DMS153 (cell line): ENCODE results near the gene CEP131.
"Not testable (repeated sequence)": the region's sequence is repeated elsewhere in the genome, so short reads cannot be mapped to it uniquely, and the experiment has no call there.

Source experiments
- DNase-seq: peaks from one replicate; lab custom pipeline; 2025; lab: John Stamatoyannopoulos, UW

The CEP131 gene

DNA sequence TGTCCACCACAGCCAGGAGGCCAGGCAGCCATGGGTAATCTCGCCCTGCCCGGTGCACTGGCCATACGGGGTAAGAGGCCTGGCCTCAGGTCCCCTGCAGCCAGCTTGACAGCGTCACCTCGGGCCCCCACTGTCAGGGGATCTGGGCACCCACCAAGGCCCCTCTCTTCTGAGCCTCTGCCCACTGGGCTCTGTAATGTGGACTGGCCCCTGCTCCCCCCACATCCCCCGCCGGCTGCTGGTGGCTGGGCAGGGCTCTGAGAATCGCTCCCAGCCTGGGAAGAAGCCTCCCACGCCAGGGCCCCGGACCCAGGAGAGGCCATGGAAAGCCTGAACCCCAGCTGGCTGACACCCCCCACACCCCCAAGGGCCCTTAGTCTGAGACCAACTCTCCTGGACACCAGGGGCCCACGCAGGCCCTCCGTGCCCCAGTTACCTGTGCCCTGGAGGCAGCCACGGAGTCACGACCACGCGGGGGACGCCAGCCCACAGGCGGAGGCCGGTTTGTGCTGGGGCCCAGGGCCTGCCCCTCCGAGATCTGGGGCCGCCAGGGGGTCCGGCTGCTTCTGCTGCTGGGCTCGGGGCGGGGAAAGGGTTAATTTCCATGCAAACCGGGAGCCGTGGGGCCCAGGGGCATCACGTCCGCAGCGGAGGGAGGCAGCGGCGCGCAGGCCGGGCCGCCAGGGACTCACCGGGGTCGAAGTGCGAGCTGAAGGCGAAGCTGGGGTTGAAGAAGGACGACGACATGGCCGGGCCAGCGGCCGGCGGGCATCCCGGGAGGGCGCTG is 57.3 kb downstream of the CEP131 start, which contains the start of gene PVALEF:
Gene PVALEF, plus strand, starts transcription at position 262 of the 787 bp plus-strand sequence. CDS start 15,720 bp downstream, outside the sequence.
- no peak for DNase-seq

- DNase-seq = no peak
Observed at GRCh38 chr17:81164371-81165245, 58.2 kb downstream of the CEP131 start.

DNA sequence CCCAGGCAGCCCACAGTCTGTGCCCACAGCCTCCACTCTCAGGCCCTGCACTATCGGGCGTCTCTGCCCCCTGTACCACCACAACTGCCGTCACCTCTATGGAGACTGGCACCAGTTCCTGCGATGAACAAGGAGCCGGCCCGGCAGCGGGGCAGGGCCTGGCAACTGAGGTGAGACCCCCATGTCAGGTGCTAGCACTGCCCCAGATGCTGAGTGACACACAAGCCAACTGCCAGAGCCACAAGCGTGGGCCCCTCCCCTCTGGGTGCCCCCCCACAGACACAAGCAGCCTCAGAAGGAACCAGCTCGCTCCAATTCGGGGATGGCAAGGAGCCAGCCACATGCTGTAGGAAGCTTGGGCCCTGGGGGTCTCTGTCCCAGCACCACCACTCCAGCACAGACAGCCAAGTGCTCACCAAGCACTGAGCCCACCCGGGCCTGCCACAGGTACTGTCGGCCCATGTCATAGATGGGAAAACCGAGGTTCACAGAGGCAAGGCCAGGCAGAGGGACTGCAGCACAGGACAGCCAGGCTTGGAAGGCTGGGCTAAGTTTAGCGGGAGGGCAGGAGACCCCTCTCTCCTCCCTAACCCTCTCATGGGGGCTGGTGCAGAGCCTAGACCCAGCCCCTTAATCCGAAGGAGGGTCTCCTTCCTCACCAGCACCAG is 58.9 kb downstream of the CEP131 start:
- DNase-seq = no peak

DNA sequence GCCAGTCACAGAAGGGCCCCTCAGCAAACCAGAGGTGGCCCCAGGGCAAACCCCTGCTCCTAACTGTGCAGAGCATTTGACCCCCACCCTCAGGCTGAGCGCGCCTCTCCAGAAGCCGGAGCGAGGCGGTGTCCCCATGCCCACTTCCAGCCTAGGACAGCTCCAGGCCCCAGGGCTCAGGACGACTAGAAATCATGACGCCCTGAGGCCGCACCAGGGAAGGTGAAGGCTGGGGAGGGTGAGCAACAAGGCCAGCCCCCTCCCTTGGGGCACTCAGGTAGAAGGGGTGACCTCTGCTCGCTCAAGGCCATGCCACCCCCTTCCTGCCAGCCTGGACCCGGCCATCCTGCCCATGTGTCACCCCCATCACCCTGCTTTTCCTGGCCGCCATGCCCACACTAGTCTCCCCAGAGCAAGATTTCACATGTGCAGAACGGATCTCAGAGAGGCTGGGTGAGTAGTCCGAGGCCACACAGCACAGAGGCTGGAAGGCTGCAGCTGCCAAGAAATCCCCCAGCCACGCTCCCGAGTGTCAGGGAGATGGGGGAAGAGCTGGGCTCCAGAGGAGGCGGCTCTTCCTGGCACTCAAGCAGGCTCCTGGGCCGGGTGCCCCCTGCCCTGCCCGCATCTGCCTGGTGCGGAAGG is 59.6 kb downstream of the CEP131 start:
- DNase-seq = no peak

DNA sequence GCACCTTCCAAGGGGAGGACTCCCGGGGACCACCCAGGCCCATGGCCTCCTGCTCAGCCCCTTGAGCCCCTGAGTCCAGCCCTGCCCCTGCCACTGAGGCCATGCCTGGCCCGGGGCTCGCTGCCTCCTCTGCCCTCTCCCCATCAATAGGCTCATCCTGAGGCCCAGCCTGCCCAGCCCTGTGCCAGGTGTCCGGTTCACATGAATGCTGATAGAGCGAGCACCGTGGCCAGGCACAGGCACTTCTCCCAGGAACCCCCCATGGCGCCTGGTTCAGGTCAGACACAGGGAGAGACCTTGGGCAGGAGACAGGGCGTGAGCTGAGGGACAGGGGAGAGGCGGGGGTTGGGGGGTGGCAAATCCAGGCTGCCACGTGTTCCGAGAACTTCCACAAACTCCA is 60.3 kb downstream of the CEP131 start:
- no peak for DNase-seq

GRCh38 chr17:81161972-81162371 is 60.8 kb downstream of the CEP131 start:
- DNase-seq = no peak

DNA sequence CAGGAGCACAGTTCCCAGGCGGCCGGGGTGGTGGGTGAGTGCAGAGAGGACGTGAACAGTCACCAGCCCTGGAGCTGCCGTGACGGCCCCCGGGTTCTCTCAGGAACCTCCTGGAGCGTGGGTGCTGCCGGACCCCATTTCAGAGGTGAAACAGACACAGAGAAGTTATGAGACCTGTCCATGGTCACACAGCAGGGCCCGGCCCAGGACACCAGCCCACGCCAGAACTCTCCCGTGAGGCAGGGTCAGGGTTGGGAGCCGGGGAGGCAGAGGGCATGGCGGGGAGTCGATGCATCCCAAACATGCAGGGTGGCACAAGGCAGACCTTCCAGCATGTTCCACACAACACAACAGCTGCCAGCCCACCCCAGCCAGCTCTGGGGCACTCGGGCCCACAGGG is 61.2 kb downstream of the CEP131 start:
- no peak for DNase-seq

DNA sequence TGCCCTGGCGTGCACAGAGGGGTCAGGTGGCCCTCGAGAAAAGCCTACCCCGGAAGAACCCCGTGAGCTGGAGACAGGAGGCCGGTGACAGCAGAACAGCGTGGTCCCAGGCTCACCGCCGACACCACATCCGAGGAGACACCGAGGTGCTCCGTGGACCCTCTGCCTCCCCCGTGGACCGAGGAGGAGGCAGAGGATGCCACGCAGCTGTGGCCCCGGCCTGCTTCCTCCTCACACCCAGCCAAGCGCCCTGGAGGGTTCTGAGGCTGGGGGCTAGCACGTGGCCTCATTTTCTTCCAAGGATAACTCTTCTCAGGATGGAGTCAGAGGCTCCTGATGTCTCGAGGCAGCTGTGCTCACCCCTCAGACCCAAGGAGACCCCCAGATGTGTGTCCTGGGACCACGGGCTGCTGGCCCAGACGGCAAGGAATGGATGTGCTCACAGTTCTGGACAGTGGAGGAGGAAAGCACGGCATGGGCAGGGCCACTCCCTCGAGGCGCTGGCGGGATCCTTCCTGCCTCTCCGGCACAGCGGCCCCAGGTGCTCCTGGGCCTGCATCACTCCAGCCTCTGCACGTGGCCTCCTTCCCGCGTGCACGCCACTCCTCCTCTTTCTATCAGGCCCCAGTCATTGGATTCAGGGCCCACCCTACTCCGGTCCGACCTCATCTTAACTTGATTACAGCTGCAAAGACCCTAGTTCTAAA is 61.9 kb downstream of the CEP131 start:
- DNase-seq = no peak

DNA sequence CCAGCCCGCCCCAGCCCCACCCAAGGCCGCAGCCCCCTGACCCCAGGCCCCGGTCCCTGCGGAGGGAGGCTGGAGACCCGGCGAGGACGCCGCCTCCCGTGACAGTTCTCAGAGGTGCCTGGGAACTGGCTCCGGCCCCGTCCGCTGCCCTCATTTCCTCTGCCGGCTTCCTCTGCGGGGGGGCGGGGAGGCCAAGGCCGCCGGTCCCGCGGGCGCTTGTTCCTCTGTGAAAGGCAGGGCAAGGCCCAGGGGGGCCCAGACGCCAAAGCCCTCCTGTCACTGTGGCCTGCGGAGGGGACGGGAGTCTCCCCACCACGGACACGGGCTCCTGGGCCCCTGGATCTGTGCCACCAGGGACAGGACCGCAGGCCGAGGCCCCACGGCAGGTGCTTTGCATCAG is 62.5 kb downstream of the CEP131 start:
- DNase-seq = no peak

GRCh38 chr17:81159611-81160265 is 63.0 kb downstream of the CEP131 start:
- no peak for DNase-seq

GRCh38 chr17:81158688-81159590 is 63.8 kb downstream of the CEP131 start:
- DNase-seq = no peak

DNA sequence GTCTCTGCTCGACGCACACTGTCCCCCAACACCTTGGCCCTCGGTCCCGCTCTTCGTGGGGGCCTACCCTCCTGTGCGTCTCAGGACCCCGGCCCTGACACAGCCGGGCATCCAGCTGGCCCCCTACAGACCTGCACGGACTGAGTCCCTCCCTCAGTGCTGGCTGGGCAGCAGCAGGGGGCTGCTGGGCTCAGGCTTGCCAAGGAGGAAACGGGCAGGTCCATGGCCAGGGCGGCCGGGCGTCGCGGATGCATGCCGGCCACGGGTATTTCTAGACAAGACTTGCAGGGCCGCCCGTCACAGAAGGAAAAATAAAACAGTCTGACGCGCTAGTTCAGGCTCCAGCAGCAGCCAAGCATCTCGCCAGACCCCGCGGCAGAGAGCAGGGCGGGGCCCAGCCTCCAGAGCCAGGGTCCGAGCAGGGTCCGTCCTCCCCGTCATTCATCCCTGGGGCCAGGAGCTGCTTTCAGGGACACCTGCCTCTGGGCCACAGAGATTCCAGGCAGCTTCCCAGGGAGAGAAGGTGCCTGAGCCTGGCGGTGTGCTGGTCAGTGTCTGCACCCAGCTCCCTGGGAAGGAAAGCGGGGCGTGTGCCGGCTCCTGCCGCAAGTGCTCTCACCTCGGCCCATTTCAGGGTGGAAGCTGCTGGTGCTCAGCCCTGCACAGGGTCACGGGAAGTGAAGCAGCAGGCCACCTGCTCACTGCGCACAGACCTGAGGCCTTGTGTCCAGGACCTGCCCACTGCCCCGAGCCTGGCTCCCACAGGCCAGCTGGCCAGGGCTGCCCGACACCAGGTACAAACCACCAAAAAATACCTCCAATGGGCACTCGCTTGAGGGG is 64.7 kb downstream of the CEP131 start:
- DNase-seq = no peak

DNA sequence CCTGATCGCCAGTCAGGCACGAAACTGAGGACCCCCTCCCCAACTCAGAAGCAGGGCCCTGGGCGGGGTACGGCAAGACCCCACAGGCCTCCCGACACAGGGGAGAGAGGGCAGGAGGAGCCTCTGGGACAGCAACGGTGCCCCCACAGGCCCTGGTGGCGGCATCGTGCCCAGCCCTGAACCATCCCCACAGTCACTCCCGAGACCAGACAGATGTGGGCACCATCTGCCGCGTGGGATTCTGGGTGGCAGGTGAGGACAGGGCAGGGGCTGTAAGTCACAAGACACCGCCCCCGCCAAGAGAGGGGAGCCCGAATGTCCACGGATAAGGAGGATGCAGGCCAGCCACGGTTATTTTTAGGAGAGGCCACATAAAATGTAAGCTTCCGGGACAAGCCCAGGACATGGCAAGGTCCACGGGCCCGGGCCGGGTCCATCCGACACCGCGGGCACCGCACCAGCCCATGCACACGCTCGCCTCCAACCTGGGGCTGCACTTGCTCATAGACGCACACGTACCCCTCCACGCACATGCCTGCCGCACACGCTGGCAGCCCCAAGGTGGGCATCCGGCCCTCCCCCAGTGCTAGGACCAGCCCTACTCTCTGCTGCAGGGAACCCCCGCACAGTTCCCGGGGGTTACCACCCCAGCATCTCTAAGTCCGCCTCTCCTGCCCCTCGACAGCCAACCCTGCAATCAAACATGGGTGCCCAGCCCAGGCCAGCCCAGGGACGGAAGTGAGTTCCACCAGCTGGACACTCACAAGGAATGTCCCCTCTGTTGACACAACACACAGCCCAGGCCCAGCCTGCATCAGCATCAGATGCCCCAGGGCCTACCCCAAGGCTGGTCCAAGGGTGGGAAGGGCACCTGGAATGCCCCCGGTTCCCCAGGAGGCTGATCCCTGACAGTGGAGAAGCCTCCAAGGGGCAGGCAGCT is 65.6 kb downstream of the CEP131 start:
- no peak for DNase-seq

DNA sequence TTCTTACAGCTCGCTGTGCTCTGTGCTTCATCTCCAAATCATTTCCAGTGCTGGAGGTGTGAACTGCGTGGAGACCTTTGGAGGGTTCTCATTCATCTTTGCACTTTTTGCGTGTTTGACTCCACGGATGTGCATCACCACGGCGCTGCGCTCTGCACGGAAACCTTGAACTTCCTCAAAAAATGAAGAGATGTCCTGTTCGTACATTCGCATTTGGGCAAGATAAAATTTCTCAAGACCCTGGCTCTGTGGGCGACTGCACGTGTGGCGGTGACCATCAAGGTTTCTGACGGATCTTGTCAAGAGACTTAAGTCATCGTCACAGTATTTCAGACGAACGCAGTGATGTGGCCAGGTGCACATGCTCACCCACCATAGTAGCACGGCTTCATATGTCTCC is 67.8 kb downstream of the CEP131 start:
- DNase-seq = no peak

DNA sequence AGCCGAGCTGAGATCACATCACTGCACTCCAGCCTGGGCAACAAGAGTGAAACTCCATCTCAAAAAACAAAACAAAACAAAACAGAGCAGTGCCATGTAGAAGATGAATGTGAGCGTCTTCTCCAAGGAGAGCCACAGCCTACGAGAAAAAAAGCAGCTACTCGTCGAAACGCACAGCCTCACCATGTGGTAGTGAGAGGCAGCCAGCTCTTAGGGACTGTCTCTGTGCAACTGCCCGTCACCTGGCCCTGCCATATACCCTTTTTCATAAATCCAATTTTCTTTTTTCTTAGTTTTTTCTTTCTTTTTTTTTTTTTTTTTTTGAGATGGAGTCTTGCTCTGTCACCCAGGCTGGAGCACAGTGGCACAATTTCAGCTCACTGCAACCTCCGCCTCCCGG is 68.7 kb downstream of the CEP131 start:
- DNase-seq = not testable (repeated sequence)

DNA sequence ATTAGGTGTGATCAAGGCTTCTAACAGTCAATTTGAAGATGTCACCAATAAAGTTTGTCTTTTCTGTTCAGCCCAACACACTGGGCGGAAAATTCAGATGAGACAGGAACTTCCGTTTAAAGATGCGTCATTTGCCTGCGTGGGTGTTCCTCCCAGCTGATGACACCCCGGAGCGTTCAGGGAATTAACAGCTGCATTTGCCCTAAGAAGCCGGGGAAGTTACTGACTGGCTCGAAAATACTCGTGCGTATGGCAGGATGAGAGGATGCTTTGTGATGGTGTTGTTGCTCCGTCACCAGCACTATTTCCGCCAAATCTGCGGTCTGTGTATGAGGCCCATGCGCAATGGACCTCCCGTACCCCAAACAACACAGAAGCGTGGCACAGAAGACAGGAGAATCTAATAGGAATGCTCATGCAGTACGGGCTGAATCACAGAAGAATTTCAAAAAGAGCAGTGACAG is 69.4 kb downstream of the CEP131 start:
- no peak for DNase-seq

GRCh38 chr17:81152288-81152828 is 70.4 kb downstream of the CEP131 start:
- no peak for DNase-seq
